ENCODE data around the gene MOB3B. TPM values are rescaled to one million over a fixed set of nuclear protein-coding genes. Genes with fewer than 3 reads are reported as not detected.

The MOB3B gene
- total RNA-seq, 1 experiment from 2014 or later, result 0.19 TPM

- H3K9me3 ChIP-seq (ENCODE audit: low read depth, low read length, poor library complexity, severe bottlenecking), result no peaks in the 10 kb centered on the region
- intact Hi-C loops (cut with micrococcal nuclease; ENCODE audit: unreplicated experiment), result no loop called here
- no peak overlapping the region for H3K4me3 ChIP-seq (ENCODE audit: low read depth, low read length, poor library complexity, severe bottlenecking)
- DNase-seq (ENCODE audit: low spot score), result no peak
- H3K27me3 ChIP-seq (replicated peaks; ENCODE audit: insufficient read depth, low read depth, low read length, poor library complexity), result no peaks in the 10 kb centered on the region
- CTCF ChIA-PET, result no interaction called here
- TF ChIP-seq EZH2 (IDR thresholded peaks at IDR 0.05; ENCODE audit: borderline replicate concordance, low read depth, low read length, poor library complexity, severe bottlenecking), result no peak
- TF ChIP-seq CTCF (conservative IDR thresholded peaks at IDR 0.05; ENCODE audit: low read depth, low read length), result no peak
- POLR2A ChIA-PET (ENCODE audit: low non-redundant PET), result no interaction called here
- H3K27ac ChIP-seq (ENCODE audit: low read depth, low read length, poor library complexity, severe bottlenecking), result no peak overlapping the region
- no peaks in the 10 kb centered on the region for H3K4me1 ChIP-seq (ENCODE audit: insufficient read depth, low read length, poor library complexity, severe bottlenecking)
- no TSS peak for BruUV-seq (replicated peaks)
- no peaks in the 10 kb centered on the region for H3K36me3 ChIP-seq (ENCODE audit: insufficient read depth, low read length, poor library complexity, severe bottlenecking)
Observed at GRCh38 chr9:27571011-27571410, 41.4 kb upstream of the MOB3B start.

DNA sequence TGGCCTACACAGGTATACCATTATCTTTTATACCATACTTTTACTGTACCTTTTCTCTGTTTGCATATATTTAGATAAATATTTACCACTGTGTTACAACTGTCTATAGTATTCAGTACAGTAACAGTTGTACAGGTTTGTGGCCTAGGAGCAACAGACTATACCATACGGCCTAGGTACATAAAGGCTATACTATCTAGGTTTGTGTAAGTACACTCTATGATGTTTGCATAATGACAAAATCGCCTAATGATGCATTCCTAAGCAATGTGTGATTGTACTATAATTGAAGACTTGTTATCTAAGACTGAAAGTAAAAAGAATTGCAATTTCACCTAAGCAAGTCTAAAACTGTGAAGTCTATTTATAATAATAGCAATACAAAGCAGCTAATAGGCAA lies 39.8 kb upstream of the MOB3B start:
- ChIA-PET POLR2A (ENCODE audit: low non-redundant PET) (interaction anchor here (0.6 kb wide), 1 partner anchor 86 kb away, joined by 3 read pairs; no protein-coding TSS in a partner anchor), CTCF (no interaction called here)
- H3K9me3 ChIP-seq (ENCODE audit: low read depth, low read length, poor library complexity, severe bottlenecking), result no peaks in the 10 kb centered on the region
- H3K27me3 ChIP-seq (replicated peaks; ENCODE audit: insufficient read depth, low read depth, low read length, poor library complexity), result no peaks in the 10 kb centered on the region
- DNase-seq (ENCODE audit: low spot score), result no peak
- no peak overlapping the region for H3K4me3 ChIP-seq (ENCODE audit: low read depth, low read length, poor library complexity, severe bottlenecking)
- no peak overlapping the region for H3K27ac ChIP-seq (ENCODE audit: low read depth, low read length, poor library complexity, severe bottlenecking)
- BruUV-seq (replicated peaks), result no TSS peak
- intact Hi-C loops (cut with micrococcal nuclease; ENCODE audit: unreplicated experiment), result no loop called here
- no peak for TF ChIP-seq CTCF (conservative IDR thresholded peaks at IDR 0.05; ENCODE audit: low read depth, low read length)
- no peak for TF ChIP-seq EZH2 (IDR thresholded peaks at IDR 0.05; ENCODE audit: borderline replicate concordance, low read depth, low read length, poor library complexity, severe bottlenecking)
- no peaks in the 10 kb centered on the region for H3K36me3 ChIP-seq (ENCODE audit: insufficient read depth, low read length, poor library complexity, severe bottlenecking)
- H3K4me1 ChIP-seq (ENCODE audit: insufficient read depth, low read length, poor library complexity, severe bottlenecking), result no peaks in the 10 kb centered on the region

DNA sequence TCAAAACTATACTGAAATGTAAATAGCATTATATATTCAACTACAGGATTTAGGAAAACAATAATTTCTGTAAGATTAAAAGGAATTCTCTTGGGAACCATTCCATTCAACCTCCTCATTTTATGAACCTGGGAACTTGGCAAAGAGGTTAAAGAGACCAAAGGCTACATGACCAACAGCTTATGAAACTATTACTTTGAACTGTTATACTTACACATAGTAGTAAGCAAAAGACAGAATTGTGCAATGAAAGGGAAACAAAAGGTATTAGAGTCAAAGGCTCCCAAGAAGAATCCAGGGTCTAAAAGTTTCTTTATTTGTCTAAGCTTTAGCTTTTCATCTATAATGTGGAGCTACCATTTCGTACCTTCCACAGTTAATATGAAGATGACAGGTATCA lies 36.5 kb upstream of the MOB3B start:
- no peak for DNase-seq (ENCODE audit: low spot score)
- no TSS peak for BruUV-seq (replicated peaks)
- Histone ChIP-seq H3K4me1 (ENCODE audit: insufficient read depth, low read length, poor library complexity, severe bottlenecking) (no peaks in the 10 kb centered on the region), H3K4me3 (ENCODE audit: low read depth, low read length, poor library complexity, severe bottlenecking) (no peak overlapping the region), H3K9me3 (ENCODE audit: low read depth, low read length, poor library complexity, severe bottlenecking) (no peaks in the 10 kb centered on the region), H3K27ac (ENCODE audit: low read depth, low read length, poor library complexity, severe bottlenecking) (no peak overlapping the region), H3K27me3 (replicated peaks; ENCODE audit: insufficient read depth, low read depth, low read length, poor library complexity) (no peaks in the 10 kb centered on the region), H3K36me3 (ENCODE audit: insufficient read depth, low read length, poor library complexity, severe bottlenecking) (no peaks in the 10 kb centered on the region)
- CTCF ChIA-PET, result no interaction called here
- TF ChIP-seq CTCF (conservative IDR thresholded peaks at IDR 0.05; ENCODE audit: low read depth, low read length), result no peak
- TF ChIP-seq EZH2 (IDR thresholded peaks at IDR 0.05; ENCODE audit: borderline replicate concordance, low read depth, low read length, poor library complexity, severe bottlenecking), result no peak
- POLR2A ChIA-PET (ENCODE audit: low non-redundant PET), result no interaction called here
- intact Hi-C loops (cut with micrococcal nuclease; ENCODE audit: unreplicated experiment), result no loop called here
